ENCODE data around the gene CAMTA1.
A peak's percentile ranks its signal among the peaks of the same experiment; 100 is the strongest.

Gene CAMTA1

GRCh38 chr1:7743346-7743745, 958.1 kb downstream of the CAMTA1 start:
- no peak for DNase-seq (ENCODE audit: low spot score)

GRCh38 chr1:7744882-7745281, 959.6 kb downstream of the CAMTA1 start:
- DNase-seq (ENCODE audit: low spot score) = no peak

GRCh38 chr1:7745783-7746182, 960.5 kb downstream of the CAMTA1 start:
- no peak for DNase-seq (ENCODE audit: low spot score)

- DNase-seq (ENCODE audit: low spot score) = no peak
Observed at GRCh38 chr1:7747605-7748004, 962.4 kb downstream of the CAMTA1 start.

GRCh38 chr1:7749126-7749525, 963.9 kb downstream of the CAMTA1 start:
- no peak for DNase-seq (ENCODE audit: low spot score)

GRCh38 chr1:7751174-7751573, 965.9 kb downstream of the CAMTA1 start:
- no peak for DNase-seq (ENCODE audit: low spot score)

GRCh38 chr1:7752512-7753417, 967.5 kb downstream of the CAMTA1 start:
- peak; percentile 67 for DNase-seq (ENCODE audit: low spot score)

- no peak for DNase-seq (ENCODE audit: low spot score)
Observed at GRCh38 chr1:7753641-7754040, 968.4 kb downstream of the CAMTA1 start.

GRCh38 chr1:7754234-7754633, 969.0 kb downstream of the CAMTA1 start:
- DNase-seq (ENCODE audit: low spot score) = no peak

GRCh38 chr1:7755448-7755847, 970.2 kb downstream of the CAMTA1 start:
- DNase-seq (ENCODE audit: low spot score) = no peak

GRCh38 chr1:7760245-7760644, 975.0 kb downstream of the CAMTA1 start:
- no peak for DNase-seq (ENCODE audit: low spot score)

- DNase-seq (ENCODE audit: low spot score) = no peak
Observed at GRCh38 chr1:7761103-7761502, 975.8 kb downstream of the CAMTA1 start.

GRCh38 chr1:7767176-7767575, 981.9 kb downstream of the CAMTA1 start:
- no peak for DNase-seq (ENCODE audit: low spot score)

GRCh38 chr1:7768583-7768982, 983.3 kb downstream of the CAMTA1 start:
- no peak for DNase-seq (ENCODE audit: low spot score)

GRCh38 chr1:7769673-7770412, 984.6 kb downstream of the CAMTA1 start:
- DNase-seq (ENCODE audit: low spot score) = no peak

GRCh38 chr1:7770669-7770996, 985.4 kb downstream of the CAMTA1 start:
- no peak for DNase-seq (ENCODE audit: low spot score)

- peak; percentile 99 for DNase-seq (ENCODE audit: low spot score)
Observed at GRCh38 chr1:7770997-7771822, 986.0 kb downstream of the CAMTA1 start, which contains the start of gene VAMP3. Gene VAMP3 (plus strand): TSS chr1:7771296. CDS start chr1:7771384, 88 bp downstream.

GRCh38 chr1:7771823-7772299, 986.6 kb downstream of the CAMTA1 start:
- no peak for DNase-seq (ENCODE audit: low spot score)

- no peak for DNase-seq (ENCODE audit: low spot score)
Observed at GRCh38 chr1:7777591-7777990, 992.3 kb downstream of the CAMTA1 start.

GRCh38 chr1:7778133-7778628, 992.9 kb downstream of the CAMTA1 start:
- no peak for DNase-seq (ENCODE audit: low spot score)

- DNase-seq (ENCODE audit: low spot score) = no peak
Observed at GRCh38 chr1:7780976-7781375, 995.7 kb downstream of the CAMTA1 start.

- DNase-seq (ENCODE audit: low spot score) = no peak
Observed at GRCh38 chr1:7781501-7781900, 996.2 kb downstream of the CAMTA1 start.
